Epithelial cell of esophagus (primary cell): ENCODE data around the gene COX10.
A peak's percentile ranks its signal among the peaks of the same experiment; 100 is the strongest.

Experiments
- DNase-seq: peaks from one replicate; pipeline ENCODE4 v3.0.0; 2010; ENCODE audit warnings: low read depth
- H3K4me3 ChIP-seq: 2 replicates; pipeline ENCODE4 v1.5.1; 2011; ENCODE audit warnings: mild to moderate bottlenecking, low read length, control low read depth
- CTCF ChIP-seq: IDR thresholded peaks from 2 replicates; pipeline ENCODE4 v1.5.1; 2011; ENCODE audit warnings: low read depth, mild to moderate bottlenecking, low read length, control low read depth, inconsistent platforms; ENCODE audit not compliant: insufficient read depth; ENCODE audit errors: missing control alignments

COX10 gene

GRCh38 chr17:14196377-14196997 lies 127.2 kb downstream of the COX10 start:
- no peak for DNase-seq
- peak; percentile 32 for TF ChIP-seq CTCF
- H3K4me3 ChIP-seq, result no peak overlapping the region

GRCh38 chr17:14197057-14197456 lies 127.8 kb downstream of the COX10 start:
- no peak for DNase-seq
- no peak overlapping the region for H3K4me3 ChIP-seq
- no peak for TF ChIP-seq CTCF

GRCh38 chr17:14197586-14197985 lies 128.3 kb downstream of the COX10 start:
- no peak for DNase-seq
- no peak overlapping the region for H3K4me3 ChIP-seq
- TF ChIP-seq CTCF, result no peak

- TF ChIP-seq CTCF, result no peak
- no peak overlapping the region for H3K4me3 ChIP-seq
These were observed 128.7 kb downstream of the COX10 start for GRCh38 chr17:14198013-14198412.

GRCh38 chr17:14198575-14198974 lies 129.3 kb downstream of the COX10 start:
- no peak for TF ChIP-seq CTCF
- H3K4me3 ChIP-seq, result no peak overlapping the region
- no peak for DNase-seq

More at GRCh38 chr17:14198013-14198412, 128.7 kb downstream of the COX10 start:
- DNase-seq, result no peak

GRCh38 chr17:14199601-14200000 lies 130.3 kb downstream of the COX10 start:
- TF ChIP-seq CTCF, result no peak
- no peak overlapping the region for H3K4me3 ChIP-seq
- DNase-seq, result no peak

- H3K4me3 ChIP-seq, result no peak overlapping the region
- DNase-seq, result no peak
These were observed 131.1 kb downstream of the COX10 start for GRCh38 chr17:14200354-14200753.

More at GRCh38 chr17:14200354-14200753, 131.1 kb downstream of the COX10 start:
- no peak for TF ChIP-seq CTCF
